ENCODE measurements around the gene DOC2A. TPM values are rescaled to one million over a fixed set of nuclear protein-coding genes. Genes with fewer than 3 reads are reported as not detected.

Gene DOC2A
- total RNA-seq, 2 donors from 2014 or later: 3.0 to 6.4 TPM

GRCh38 chr16:30027588-30028437 lies 17.0 kb upstream of the DOC2A start:
- peaks cover 5% of the 10 kb centered on the region for H3K4me1 ChIP-seq (replicated peaks)
- peaks cover 13% of the 10 kb centered on the region for H3K27me3 ChIP-seq (replicated peaks; ENCODE audit: insufficient read depth)
- WGBS: 46% methylated on average over 13 of the region's 13 CpGs
- intact Hi-C loops (cut with DNase I): loop anchor here (10.0 kb wide), 1 partner anchor 333 kb away; no protein-coding TSS in a partner anchor
- H3K36me3 ChIP-seq: no peaks in the 10 kb centered on the region
- H3K27ac ChIP-seq: no peak overlapping the region
- H3K9me3 ChIP-seq: no peaks in the 10 kb centered on the region
- no peak for TF ChIP-seq POLR2AphosphoS5 (IDR thresholded peaks at IDR 0.05)
- TF ChIP-seq CTCF (IDR thresholded peaks at IDR 0.05): no peak
- no peak for TF ChIP-seq POLR2A (IDR thresholded peaks at IDR 0.05)
- DNase-seq (ENCODE audit: low spot score): no peak
- H3K4me3 ChIP-seq: no peak overlapping the region

- Histone ChIP-seq H3K4me3 (no peak overlapping the region), H3K27me3 (replicated peaks; ENCODE audit: insufficient read depth) (peaks cover 12% of the 10 kb centered on the region), H3K36me3 (no peaks in the 10 kb centered on the region), H3K9me3 (no peaks in the 10 kb centered on the region), H3K4me1 (replicated peaks) (peaks cover 5% of the 10 kb centered on the region), H3K27ac (no peak overlapping the region)
- 88% methylated on average over 15 of the region's 18 CpGs for WGBS
- no peak for TF ChIP-seq CTCF (IDR thresholded peaks at IDR 0.05)
- no peak for TF ChIP-seq POLR2A (IDR thresholded peaks at IDR 0.05)
- no peak for TF ChIP-seq POLR2AphosphoS5 (IDR thresholded peaks at IDR 0.05)
- DNase-seq (ENCODE audit: low spot score): no peak
- intact Hi-C loops (cut with DNase I): loop anchor here (10.0 kb wide), 1 partner anchor 332 kb away; no protein-coding TSS in a partner anchor
Measured at GRCh38 chr16:30026449-30026848, 15.6 kb upstream of the DOC2A start.

- no peak for TF ChIP-seq POLR2AphosphoS5 (IDR thresholded peaks at IDR 0.05)
- TF ChIP-seq CTCF (IDR thresholded peaks at IDR 0.05): no peak
- TF ChIP-seq POLR2A (IDR thresholded peaks at IDR 0.05): no peak
- Histone ChIP-seq H3K36me3 (no peaks in the 10 kb centered on the region), H3K4me1 (replicated peaks) (no peaks in the 10 kb centered on the region), H3K9me3 (no peaks in the 10 kb centered on the region), H3K27me3 (replicated peaks; ENCODE audit: insufficient read depth) (peaks cover 6% of the 10 kb centered on the region), H3K4me3 (no peak overlapping the region), H3K27ac (no peak overlapping the region)
- no peak for DNase-seq (ENCODE audit: low spot score)
- intact Hi-C loops (cut with DNase I): loop anchor here (10.0 kb wide), 1 partner anchor 331 kb away; no protein-coding TSS in a partner anchor
- WGBS: 66% methylated on average over 6 of the region's 7 CpGs
Measured at GRCh38 chr16:30025574-30025973, 14.7 kb upstream of the DOC2A start.

- WGBS: 65% methylated on average over 18 of the region's 20 CpGs
- intact Hi-C loops (cut with DNase I): loop anchor here (10.0 kb wide), 1 partner anchor 330 kb away; no protein-coding TSS in a partner anchor
- DNase-seq (ENCODE audit: low spot score): no peak
- H3K27me3 ChIP-seq (replicated peaks; ENCODE audit: insufficient read depth): peaks cover 2% of the 10 kb centered on the region
- no peaks in the 10 kb centered on the region for H3K36me3 ChIP-seq
- no peaks in the 10 kb centered on the region for H3K4me1 ChIP-seq (replicated peaks)
- H3K9me3 ChIP-seq: no peaks in the 10 kb centered on the region
- TF ChIP-seq POLR2AphosphoS5 (IDR thresholded peaks at IDR 0.05) (no peak), POLR2A (IDR thresholded peaks at IDR 0.05) (no peak), CTCF (IDR thresholded peaks at IDR 0.05) (no peak)
- H3K4me3 ChIP-seq: no peak overlapping the region
- no peak overlapping the region for H3K27ac ChIP-seq
Measured at GRCh38 chr16:30025156-30025555, 14.3 kb upstream of the DOC2A start.
